UCSD-AML1 (cell line): ENCODE results near the gene HPSE2.
A peak's percentile ranks its signal among the peaks of the same experiment; 100 is the strongest.

Experiments
- DNase-seq: peaks from one replicate; lab custom pipeline; 2025; ENCODE audit not compliant: unreplicated experiment; lab: John Stamatoyannopoulos, UW

Gene HPSE2

DNA sequence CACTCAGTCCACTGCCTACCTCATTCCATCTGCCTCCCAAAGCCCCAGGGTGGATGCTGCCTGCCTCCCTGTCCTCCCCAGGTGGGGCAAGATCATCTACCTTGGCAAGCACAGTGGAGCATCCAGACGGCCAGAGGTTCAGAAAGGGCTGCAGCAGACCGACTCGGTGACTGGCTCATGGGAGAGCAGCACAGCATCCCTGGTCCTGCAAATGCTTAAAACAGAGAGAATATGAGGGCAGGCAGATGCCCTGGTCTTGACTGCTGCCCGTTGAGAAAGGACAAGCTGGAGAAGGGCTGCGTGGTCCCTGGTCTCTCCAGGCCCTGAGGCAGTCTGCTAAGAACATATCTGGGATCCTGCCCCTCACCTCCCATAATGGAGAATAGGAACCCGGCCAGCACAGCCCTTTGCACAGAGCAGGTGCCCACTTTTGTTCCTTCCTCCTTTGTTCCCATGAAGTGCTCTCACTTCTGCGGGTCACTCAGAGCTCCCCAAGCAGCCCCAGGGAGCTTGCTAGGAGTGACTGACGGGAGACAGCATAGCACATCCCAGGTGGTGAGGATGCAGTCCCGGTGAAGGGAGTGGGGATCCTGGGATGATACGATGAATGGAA, 790.3 kb downstream of the HPSE2 start:
- no peak for DNase-seq

DNA sequence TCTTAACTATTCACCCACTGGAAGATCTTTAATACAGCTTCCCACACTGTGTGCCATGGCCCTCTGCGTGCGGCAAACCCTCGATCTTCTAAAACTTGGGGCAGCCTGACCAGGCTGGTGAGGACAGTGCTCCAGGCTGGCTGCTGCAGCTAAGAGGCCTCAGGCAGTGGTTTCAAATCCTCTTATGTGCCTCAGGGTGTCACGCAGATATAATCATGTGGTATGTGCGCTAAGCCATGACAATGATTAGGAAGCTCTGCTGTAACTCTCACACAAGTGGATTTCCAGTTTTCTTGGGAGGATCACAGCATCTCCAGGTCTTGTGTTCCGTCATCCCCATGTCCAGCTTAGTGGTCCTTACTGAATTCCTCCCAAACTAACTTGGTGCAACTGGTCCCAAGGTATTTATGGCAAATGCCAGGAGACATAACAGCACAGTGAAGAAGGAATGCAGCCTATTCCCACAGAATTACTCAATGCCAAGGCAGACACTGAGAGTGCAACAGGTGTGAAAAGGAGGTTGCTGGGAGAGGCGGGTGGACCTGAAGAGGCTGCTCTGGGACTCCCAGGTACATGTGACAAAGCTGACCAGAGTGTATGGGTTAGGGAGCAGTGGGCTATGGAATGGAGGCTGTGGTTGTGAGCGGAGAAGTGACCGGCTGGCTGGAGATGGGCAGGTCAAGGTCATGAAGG, 791.2 kb downstream of the HPSE2 start:
- no peak for DNase-seq

DNA sequence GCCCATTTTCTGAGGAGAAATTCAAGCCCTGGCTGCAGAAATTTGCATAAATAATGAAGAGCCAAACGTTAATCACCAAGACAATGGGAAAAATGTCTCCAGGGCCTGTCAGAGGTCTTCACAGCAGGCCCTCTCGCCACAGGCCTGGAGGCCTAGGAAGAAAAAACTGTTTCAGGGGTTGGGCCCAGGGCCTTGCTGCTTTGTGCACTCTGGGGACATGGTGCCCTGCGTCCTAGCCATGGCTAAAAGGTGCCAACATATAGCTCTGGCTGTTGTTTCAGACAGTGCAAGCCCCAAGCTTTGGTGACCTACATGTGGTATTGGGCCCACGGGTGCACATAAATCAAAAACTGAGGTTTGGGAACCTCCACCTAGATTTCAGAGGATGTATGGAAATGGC, 796.9 kb downstream of the HPSE2 start:
- DNase-seq: no peak

DNA sequence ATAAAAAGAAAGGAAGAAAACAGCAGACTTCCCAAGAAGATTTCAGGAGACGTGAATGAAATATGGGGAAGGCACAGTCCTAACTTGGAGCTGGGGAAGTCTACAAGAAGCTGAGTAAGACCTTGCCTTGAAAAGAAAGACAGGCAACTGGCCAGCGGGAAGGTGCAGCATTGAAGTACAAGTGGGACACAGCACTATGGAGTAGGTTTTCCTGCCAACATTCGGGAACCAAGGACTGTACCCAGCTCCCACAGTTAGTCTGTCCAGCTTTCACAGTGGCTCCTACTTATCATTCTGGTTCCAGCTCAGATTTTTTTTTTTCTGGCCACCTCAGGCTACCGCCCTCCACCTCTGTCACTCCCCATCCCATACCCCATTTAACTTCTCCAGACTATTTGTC, 798.9 kb downstream of the HPSE2 start:
- no peak for DNase-seq

DNA sequence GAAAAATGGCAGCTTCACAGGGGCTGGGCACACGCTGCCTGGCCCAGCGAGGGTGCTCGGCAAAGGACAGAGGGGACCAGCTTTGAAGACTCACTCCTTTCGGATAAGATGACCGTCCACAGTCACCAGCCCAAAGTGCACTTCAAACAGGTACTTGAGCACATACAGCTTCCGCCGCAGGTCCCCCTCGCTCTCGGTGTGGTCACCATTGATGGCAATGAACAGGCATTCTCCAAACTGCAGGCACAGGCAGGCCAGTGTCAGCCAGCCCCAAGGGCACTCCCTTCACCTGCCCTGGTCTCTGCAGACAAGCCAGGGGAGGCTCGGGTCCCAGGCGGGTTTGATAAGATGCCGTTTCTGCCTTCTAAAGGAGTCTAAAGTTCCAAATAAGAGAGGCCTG, 800.5 kb downstream of the HPSE2 start:
- no peak for DNase-seq

DNA sequence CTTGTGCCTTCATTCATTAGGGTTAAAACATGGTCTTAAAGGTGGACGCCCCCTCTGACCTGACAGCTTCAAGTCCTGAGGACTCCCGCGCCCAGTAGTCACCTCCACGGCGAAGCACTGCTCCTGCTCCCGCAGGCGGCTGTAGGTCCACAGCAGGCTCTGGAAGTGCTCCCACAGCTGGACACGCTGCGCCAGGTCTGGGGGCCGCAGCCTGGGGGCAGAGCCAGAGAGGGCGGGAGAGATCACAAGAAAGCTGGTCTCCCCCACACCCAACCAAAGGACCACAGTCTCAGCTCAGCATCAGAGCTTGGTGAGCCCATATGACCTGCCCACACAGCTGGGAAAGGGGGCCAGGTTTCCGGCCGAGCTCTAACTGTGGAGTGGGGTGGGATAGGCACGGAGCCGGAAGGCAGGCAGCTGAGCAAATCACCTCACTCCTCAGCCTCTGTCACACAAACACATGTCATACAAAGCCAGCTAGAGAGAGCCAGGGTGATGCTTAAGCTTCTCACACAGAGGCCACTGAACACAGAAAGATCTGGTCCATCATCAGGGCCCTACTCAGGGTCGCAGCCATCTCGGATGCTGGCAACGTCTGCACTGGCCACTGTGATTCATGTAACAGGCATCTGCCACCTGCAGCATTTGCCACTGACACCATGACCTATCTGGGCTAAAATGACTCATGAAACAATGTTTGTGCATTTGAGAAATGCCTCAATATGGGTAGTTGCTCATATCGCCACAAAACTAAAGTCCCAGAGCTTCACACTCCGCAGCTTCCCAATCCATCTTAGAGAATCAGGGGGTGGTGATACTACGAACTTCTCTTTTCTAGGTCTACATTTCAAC, 801.5 kb downstream of the HPSE2 start:
- DNase-seq: no peak

DNA sequence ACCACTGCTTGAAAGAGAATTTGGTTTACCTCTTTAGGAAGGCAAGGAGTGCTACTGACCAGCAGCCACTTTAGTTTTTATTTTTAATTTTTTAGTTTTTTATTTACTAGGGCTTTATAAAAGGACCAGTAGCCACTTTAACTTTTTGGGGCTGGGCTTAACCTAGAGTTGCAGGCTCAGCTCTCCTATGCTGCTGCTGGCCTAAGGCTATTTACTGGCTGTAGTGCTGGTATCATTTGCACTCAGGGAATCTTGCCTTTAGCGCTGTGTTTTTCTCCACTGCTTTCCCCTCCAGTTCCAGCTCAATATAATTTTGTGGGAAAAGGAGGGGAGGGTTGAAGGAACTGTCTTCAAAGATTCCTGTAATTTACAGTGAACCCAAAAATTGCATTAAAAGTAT, 802.3 kb downstream of the HPSE2 start:
- DNase-seq: no peak

DNA sequence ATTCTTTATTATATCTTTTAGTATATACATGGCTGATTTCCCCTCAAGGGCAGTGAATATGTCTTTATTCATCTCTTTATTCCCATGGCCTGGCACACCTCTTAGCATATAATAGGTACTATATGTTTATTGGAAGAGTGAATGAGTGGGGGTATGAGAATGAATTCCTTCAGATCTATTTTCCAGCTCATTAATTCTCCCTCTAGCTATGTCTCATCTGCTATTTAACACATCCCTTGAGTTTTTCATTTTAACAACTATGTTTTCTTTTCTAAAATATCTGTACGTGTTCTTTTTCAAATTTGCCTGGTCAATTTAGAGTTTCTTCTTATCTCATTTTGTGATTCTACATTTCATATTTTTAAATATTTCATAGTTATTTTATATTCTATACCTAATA, 803.3 kb downstream of the HPSE2 start:
- no peak for DNase-seq

DNA sequence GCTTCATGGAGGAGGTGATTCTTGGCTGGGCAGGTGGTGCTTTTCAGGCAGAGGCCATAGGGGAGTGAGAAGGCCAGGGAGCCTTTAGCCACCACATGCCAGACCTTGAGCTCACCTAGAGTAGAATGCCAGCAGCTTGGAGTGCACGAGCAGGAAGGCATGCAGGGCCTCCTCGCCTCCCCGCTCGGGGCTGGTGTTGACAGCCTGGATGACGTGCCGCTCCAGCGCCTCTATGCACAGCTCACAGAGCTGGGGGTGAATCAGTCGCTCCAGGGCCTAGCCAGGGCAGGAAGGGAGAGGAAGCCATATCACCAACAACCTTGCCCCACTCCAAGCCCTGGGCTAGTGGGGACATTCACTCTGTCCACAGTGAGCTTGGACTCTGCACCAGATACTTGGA, 804.6 kb downstream of the HPSE2 start:
- no peak for DNase-seq

DNA sequence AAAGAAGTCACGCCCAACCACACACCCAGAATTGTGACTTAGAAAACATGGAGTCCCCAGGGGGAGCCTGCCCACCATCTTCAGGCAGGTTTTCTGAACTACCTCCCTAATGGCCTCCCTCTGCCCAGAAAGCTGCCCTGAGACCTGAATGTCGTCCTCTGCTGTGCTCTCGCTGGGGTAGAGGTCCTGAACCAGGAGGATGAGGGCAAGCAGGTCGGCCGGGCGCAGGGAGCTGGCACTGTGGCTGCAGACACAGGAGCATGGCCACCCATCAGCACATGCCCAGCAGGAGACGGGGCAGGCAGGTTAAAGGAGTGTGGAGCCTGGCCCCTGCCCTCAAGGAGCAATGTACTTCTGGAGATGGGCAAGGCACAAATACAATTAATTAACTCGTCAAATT, 805.2 kb downstream of the HPSE2 start:
- no peak for DNase-seq

DNA sequence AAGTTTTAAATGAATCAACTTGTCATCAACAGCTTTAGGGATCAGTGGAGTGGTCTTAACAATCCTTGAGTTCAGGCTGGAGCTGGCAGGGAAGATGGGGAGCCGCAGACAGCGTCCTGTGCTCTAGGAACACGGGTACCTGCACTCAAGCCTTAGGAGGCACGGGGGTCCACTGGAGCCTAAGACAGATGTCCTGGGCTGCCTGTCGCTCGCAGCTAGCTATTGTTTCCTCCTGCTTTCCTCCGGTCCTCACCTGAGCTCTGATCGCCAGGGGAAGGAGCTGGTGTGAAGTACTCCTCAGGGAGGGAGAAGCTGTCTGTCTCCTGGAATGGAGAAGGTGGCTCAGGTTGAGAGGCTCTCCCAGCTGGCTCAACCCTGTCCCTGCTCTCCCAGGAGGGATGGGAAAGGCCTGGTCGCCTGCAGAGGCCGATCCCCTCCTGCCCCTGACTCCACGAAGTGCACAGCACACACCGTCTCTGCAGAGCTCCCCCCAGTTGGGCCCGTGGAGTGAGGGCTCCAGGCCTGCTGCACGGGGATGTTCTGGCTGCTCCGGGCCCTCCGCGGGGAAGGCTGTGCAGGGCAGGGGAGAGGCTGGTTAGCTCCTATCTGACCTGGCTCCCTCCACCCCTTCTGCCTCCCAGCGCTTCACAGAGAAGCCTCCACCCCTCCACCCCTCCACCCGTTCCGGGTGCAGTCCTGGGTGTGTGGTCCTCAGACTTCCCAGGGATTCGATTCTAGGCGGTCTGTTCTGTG, 806.2 kb downstream of the HPSE2 start:
- DNase-seq: no peak

DNA sequence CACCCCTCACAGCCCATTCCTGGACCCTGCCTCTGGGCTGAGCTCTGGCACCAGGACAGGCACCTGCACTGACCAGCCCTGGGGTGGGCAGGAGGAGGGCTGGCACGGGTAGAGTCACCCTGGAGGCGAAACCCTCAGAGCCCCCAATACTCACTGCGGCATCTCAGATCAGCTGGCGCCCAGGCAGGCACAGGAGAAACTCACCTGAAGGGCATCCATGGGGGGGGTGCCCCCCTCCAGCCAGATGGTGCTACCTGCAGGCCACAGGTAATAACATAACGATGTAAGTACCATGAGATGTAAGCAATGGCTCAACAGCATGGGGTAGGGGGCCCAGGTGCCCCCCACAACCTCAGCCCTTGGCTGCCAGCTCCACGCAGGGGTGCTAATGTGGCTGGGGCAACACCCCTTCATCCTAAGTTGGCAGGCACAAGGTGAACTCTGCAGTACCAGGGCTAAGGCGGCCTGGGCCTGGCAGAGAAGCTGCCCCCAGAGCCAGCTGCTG, 808.6 kb downstream of the HPSE2 start:
- no peak for DNase-seq

DNA sequence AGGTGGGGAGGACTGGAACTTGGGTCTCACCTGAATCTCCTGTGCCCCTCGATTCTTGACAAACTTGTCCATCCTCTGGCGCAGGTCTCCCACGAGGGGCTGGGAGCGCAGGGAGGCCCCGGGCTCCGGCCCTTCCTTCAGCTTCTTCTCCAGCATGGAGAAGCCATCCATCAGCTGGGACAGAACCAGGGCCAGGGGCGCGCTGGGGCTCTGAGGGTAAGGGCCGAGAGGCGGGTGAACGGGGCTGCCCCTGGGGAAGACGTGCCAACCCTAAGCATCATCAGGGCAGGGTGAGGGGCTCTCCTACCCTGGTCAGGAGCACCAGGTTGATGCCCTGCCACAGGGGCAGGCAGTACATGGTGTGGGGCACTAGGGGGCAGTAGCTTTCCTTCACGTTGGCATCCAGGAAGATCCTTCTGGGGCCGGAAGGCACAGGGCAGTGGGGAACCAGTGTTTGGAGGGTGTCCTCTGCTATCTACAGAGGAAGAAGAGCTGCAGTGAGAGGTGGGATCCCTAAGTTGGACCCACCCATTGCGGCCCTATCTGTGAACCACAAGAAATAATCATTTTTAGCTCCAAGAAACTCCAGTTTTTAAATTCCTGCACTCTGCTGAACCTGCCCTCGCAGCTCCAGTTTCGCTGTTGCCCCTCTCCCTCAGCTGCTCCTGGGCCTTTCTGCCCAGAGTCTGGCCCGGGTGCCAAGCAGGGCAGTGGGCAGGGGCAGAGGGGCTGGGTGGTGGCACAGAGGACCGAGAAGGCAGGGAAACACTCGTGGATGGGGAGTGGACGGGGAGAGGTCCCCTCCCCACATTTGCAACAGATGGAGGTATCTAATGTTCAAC, 809.9 kb downstream of the HPSE2 start:
- DNase-seq: peak; percentile 50

DNA sequence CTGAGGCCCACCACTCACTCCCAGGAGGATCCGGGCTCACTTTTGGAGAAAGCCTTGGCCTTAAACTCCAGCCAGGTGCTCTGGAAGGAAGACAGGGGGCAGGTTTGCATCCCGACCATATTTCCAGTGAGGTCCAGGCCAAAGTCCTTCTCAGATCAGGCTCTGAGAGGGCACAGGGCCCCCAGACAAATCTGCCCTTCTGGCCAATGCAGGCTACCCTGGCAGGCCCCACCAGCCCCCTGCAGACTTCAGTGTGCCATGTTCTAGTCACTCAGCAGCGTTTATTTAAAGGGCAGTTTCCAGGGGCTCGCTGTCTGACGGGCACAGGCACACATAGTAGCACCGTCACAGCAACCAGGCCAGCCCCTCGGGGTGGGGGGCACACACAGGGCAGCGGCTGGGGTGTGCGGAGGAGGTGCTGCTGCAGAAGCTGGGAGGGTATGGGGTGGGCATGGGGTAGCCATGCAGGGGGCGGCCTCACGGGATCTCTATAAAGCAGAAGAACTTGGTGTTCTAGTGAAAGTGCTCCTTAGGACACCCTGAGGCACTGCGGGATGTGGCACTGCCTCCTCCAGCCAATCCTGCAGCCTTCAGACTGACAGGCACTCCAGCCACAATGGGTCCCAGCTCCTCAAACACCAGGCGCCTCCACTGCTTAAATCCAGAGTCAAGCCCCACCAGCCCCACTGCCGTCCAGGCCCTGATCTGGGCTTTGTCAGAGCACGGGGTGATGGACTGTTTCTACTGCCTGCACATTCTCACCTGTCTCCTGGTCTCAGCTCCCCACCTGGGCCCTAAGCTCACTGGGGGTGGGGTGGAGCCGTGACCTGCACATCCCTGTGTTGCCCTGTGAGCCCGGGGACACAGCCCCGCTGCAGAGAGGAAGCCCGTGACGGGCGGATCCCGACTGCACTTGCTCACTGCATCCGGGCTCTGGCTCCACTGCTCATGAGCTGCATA, 811.1 kb downstream of the HPSE2 start:
- DNase-seq: no peak

DNA sequence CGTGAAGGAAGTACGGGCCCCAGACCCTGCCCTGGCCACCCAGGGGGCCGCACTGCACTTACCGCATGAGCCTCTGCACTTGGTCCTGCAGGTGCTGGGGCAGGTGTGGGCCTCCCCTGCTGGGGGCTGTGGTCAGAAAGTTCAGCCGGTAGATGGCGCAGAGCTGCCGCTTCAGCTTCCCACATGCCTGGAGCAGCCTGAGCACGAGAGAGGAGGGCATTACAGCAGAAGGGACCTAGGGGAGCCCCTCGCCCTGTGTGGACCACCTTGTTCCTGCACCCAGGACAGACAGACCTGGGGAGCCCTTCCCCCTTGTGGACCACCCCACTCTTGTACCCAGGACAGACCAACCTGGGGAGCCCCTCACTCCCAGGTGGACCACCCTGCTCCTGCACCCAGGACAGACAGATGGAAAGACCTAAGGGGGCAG, 811.9 kb downstream of the HPSE2 start:
- DNase-seq: no peak

DNA sequence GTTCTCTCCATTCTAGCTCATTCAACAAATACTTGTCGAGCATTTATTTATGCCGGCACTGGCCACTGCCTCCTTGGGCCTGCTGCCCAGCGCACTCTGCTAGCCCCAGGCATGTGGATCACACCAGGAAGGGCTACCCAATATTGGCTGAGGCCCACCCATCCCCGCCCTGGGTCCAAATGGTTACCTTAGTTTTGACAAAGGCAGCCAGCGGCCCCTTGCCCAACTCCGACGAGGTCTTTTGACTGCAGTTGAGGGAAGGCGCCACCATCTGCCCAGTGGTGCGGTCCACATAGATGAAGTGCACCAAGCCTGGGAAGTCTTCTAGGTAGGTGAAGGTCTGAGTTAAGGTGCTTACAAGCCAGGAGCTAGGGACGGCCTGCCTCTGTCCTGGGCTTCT, 813.5 kb downstream of the HPSE2 start:
- DNase-seq: no peak

DNA sequence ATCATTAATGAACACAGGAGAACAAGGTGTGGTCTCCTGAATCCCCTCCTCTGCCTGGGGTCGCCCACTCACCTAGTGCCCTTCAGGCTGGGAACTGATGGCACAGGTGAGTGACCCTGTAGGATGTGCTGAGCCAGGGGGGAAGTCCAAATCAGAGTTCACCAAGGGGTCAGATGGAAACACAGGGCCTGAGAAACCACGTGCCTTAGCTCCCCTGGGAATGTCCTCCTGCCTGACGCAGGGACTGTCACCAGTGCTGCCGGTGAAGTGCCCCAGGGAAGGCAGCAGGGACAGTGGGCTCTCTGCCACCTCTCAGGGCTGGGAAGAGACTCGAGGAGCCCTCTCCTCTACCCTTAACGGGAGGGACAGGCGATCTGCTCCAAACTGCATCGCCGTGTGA, 814.9 kb downstream of the HPSE2 start:
- no peak for DNase-seq

DNA sequence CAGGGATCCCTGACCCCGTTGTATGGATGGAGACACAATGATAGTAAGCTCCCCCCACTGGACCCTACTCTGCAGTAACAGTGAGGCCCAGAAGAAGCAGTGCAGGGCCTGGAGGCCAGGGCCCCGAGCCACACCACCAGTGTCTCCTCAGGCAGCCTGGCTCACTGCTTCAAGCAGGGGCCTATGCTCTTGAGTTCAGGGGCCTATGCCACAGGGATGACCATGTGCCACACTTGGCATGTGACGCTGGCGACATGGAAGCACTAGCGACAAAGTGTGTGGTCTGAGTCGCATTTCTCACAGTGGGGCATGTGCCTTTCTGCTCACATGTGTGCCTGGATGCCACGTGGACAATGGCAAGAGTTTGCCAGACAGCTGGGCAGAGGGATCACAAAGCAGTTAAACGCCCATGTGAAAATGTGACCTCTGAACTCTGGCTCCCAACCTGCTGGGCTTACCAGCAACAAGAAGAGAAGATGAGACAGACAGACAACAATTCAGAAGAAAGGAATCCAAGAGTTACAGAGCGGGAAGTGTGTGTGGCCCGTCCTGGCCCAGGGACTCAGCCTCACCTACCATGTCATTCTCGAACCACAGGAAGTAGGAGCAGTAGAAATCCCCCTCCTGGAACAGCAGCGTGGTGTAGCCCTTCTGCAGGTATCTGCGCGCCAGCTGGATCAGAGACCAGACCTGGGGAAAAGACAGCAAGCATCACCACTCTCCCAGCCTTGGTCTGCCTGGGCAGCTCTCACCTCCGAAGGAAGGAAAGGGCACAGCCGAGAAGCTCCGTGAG, 816.0 kb downstream of the HPSE2 start:
- DNase-seq: no peak
